ENCODE data around the gene RNF217.

DNA sequence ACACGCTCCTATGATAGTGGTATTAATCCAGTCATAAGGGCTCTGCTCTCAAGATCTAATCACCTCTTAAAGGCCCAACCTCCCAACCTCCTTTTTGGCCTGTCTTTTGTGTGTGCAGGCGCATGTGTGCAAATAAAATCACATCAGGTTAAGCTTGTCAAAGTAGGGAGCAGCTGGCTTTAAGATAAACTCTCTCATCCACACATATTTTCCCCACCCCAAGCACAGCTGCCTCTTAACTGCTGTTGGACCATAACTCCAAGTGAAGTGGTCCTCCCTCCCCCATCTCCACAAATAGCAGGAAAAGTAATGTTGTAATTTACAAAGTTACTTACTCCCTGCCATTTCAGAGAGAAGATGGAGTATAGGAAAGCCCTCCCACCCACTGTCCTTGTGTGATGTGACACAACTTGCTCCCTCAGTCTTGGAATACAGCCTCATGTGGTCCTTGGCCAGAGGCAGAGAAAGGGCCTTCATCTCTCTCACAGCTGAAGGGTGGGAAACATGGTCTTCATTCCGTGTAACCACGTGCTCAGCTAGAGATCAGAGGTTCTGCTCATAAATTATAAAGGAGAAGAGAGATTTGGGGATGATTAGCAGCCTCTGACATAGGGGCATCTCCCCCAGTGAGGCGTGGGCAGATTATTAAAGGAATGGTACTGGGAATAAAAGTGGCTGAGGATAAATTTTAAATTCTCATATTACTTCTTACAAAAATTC lies 116.5 kb downstream of the RNF217 start:
- TF ChIP-seq POLR2A (IDR thresholded peaks at IDR 0.05) (no peak), EP300 (IDR thresholded peaks at IDR 0.05) (no peak)
- TF ChIP-seq, protein P1, sequence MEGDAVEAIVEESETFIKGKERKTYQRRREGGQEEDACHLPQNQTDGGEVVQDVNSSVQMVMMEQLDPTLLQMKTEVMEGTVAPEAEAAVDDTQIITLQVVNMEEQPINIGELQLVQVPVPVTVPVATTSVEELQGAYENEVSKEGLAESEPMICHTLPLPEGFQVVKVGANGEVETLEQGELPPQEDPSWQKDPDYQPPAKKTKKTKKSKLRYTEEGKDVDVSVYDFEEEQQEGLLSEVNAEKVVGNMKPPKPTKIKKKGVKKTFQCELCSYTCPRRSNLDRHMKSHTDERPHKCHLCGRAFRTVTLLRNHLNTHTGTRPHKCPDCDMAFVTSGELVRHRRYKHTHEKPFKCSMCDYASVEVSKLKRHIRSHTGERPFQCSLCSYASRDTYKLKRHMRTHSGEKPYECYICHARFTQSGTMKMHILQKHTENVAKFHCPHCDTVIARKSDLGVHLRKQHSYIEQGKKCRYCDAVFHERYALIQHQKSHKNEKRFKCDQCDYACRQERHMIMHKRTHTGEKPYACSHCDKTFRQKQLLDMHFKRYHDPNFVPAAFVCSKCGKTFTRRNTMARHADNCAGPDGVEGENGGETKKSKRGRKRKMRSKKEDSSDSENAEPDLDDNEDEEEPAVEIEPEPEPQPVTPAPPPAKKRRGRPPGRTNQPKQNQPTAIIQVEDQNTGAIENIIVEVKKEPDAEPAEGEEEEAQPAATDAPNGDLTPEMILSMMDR (IDR thresholded peaks at IDR 0.05), result no peak
